ENCODE results near the gene TAOK1.

DNA sequence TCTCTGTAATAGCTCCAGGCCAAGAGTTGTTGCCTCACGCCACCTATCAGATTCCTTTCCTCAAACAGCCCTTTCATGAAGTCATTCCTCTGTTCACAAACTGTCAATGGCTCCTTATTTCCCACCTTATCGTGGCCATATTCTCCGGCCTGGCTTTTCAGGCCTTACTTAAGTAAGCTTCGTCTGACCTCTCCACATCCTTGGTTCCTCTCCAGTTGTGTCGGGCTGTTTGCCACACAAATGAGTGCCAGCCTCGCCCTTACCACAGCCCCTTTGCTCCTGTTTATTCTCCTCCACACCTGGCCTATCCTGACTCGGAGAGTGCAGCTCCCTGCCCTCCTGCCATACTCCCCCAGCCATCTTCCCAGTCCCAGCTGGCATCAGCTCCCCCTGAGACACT lies 180.4 kb downstream of the TAOK1 start:
- TF ChIP-seq, protein P1, sequence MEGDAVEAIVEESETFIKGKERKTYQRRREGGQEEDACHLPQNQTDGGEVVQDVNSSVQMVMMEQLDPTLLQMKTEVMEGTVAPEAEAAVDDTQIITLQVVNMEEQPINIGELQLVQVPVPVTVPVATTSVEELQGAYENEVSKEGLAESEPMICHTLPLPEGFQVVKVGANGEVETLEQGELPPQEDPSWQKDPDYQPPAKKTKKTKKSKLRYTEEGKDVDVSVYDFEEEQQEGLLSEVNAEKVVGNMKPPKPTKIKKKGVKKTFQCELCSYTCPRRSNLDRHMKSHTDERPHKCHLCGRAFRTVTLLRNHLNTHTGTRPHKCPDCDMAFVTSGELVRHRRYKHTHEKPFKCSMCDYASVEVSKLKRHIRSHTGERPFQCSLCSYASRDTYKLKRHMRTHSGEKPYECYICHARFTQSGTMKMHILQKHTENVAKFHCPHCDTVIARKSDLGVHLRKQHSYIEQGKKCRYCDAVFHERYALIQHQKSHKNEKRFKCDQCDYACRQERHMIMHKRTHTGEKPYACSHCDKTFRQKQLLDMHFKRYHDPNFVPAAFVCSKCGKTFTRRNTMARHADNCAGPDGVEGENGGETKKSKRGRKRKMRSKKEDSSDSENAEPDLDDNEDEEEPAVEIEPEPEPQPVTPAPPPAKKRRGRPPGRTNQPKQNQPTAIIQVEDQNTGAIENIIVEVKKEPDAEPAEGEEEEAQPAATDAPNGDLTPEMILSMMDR (IDR thresholded peaks at IDR 0.05): no peak
- TF ChIP-seq POLR2AphosphoS5 (IDR thresholded peaks at IDR 0.05): no peak
- TF ChIP-seq EP300 (IDR thresholded peaks at IDR 0.05): no peak
- TF ChIP-seq POLR2A (IDR thresholded peaks at IDR 0.05): no peak
